Activated naive CD4-positive, alpha-beta T cell treated with anti-CD3 and anti-CD28 coated beads, Interleukin-2, amount 10 ng/mL, durations not matched to agents 7 days and 5 days (primary cell): ENCODE results near the gene MAPKBP1.
A peak's percentile ranks its signal among the peaks of the same experiment; 100 is the strongest.

ENCODE experiments used
- CTCF ChIA-PET: fragments of 350-600 bp; sonication (Branson Sonifier 250); formaldehyde crosslinking; loops from one replicate; lab custom pipeline; 2021; ENCODE audit warnings: antibody characterized with exemption; lab: Charles Lee
- DNase-seq: peaks from one replicate; pipeline ENCODE4 v3.0.0-alpha.2; 2020
- H3K27ac Mint-ChIP-seq: one replicate; pipeline ENCODE4 v1.8.0; 2021; ENCODE audit warnings: mild to moderate bottlenecking, moderate library complexity, mixed read lengths
- H3K27me3 Mint-ChIP-seq: one replicate; pipeline ENCODE4 v1.8.0; 2021; ENCODE audit warnings: mild to moderate bottlenecking, mixed read lengths
- H3K36me3 Mint-ChIP-seq: one replicate; pipeline ENCODE4 v1.8.0; 2021; ENCODE audit warnings: mixed read lengths
- H3K4me1 Mint-ChIP-seq: one replicate; pipeline ENCODE4 v1.8.0; 2021; ENCODE audit warnings: mixed read lengths
- H3K4me3 Mint-ChIP-seq: one replicate; pipeline ENCODE4 v1.8.0; 2021; ENCODE audit warnings: mild to moderate bottlenecking, moderate library complexity, mixed read lengths
- H3K9me3 Mint-ChIP-seq: one replicate; pipeline ENCODE4 v1.8.0; 2021; ENCODE audit warnings: mixed read lengths

Gene MAPKBP1

DNA sequence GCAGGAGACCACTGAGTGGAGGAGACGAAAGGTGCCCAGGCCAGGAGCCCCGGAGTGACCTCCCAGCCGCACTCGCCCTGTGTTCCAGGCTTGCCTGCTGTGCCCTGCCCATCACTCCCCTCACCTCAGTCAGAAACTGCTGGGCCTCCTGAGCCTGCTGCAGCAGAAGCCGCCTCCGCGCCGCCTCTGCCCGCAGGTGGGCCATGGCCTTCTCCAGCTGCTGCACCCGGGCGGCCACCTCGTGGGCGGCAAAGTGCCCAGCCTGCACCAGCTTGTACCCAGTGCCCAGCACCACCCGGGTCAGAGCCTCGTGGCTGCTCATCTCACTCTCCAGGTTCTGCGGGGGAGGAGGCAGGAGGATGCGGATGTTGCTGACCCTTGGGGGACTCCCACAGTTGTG is 82.0 kb downstream of the MAPKBP1 start:
- no peak for DNase-seq
- Mint-ChIP-seq H3K27me3 (peaks cover 17% of the 10 kb centered on the region), H3K4me3 (no peak overlapping the region), H3K36me3 (no peaks in the 10 kb centered on the region), H3K27ac (no peak overlapping the region), H3K9me3 (no peaks in the 10 kb centered on the region), H3K4me1 (peaks cover 10% of the 10 kb centered on the region)
- CTCF ChIA-PET, result no interaction called here

DNA sequence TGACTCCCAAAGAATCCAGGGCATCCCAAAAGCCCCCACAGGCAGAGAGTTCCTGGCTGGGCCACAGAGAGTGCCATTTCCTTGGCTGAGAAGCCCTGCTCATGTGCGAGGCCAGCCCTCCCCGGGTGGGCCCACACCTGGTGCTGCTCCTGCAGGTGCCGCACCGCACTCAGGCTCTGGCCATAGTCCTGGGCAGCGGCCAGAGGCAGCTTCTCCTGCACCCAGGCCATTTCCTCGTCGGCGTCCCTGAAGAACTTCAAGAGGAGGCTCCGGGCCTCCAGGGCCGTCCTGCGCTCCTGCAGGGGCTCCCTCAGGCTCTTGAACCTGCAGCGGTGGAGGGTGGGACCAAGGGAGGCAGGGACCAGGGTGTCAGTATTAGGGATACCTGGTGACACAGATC is 82.4 kb downstream of the MAPKBP1 start:
- no peaks in the 10 kb centered on the region for H3K9me3 Mint-ChIP-seq
- CTCF ChIA-PET, result no interaction called here
- no peak overlapping the region for H3K27ac Mint-ChIP-seq
- no peaks in the 10 kb centered on the region for H3K36me3 Mint-ChIP-seq
- H3K27me3 Mint-ChIP-seq, result peaks cover 15% of the 10 kb centered on the region
- H3K4me1 Mint-ChIP-seq, result peaks cover 10% of the 10 kb centered on the region
- DNase-seq, result no peak
- no peak overlapping the region for H3K4me3 Mint-ChIP-seq

DNA sequence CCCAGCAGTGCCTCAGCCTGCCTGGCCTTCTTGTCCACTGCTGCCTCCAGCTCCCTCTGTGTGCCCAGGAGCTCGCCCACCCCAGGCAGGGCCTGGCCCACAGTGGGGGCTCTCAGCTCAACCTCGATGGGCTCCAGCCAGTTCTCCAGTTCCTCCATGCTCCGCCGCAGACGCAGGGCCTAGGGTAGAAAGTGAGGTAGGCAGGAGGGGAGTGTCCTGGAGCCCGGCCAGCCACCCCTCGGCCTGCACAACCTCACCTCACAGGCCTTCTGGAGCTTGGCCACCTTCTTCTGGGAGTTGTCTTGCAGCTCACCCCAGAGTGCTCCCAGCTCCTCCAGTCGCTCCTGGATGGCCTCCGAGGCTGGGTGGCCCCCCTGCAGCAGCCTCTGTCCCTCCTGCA is 83.0 kb downstream of the MAPKBP1 start:
- no peak for DNase-seq
- Mint-ChIP-seq H3K9me3 (no peaks in the 10 kb centered on the region), H3K27ac (no peak overlapping the region), H3K4me1 (peaks cover 10% of the 10 kb centered on the region), H3K36me3 (no peaks in the 10 kb centered on the region), H3K27me3 (peaks cover 19% of the 10 kb centered on the region), H3K4me3 (no peak overlapping the region)
- CTCF ChIA-PET, result interaction anchor here (0.9 kb wide), 2 partner anchors 10 to 13 kb away, joined by 3 read pairs; no protein-coding TSS in a partner anchor

DNA sequence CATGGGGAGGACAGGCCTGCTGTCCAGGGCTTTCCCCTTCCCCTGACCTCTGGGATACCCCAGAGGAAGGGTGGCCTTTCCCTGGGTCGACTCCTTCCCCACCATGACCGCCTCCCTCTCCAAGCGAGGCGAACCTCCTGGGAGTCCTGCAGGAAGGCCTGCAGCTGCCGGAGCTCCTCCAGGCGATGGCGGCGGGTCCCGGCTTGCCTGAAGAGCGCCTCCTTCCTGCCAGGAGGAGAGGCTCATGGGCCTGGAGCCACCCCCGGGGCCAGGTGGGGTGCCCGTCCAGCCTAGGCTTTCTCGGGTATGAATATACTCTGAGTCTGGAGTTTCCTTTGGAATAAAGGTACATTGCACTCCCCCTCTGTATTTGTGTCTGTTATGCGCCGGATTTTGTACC is 84.5 kb downstream of the MAPKBP1 start:
- Mint-ChIP-seq H3K9me3 (no peaks in the 10 kb centered on the region), H3K27ac (no peak overlapping the region), H3K27me3 (peaks cover 23% of the 10 kb centered on the region), H3K36me3 (no peaks in the 10 kb centered on the region), H3K4me3 (no peak overlapping the region), H3K4me1 (peaks cover 10% of the 10 kb centered on the region)
- no peak for DNase-seq
- CTCF ChIA-PET, result no interaction called here

DNA sequence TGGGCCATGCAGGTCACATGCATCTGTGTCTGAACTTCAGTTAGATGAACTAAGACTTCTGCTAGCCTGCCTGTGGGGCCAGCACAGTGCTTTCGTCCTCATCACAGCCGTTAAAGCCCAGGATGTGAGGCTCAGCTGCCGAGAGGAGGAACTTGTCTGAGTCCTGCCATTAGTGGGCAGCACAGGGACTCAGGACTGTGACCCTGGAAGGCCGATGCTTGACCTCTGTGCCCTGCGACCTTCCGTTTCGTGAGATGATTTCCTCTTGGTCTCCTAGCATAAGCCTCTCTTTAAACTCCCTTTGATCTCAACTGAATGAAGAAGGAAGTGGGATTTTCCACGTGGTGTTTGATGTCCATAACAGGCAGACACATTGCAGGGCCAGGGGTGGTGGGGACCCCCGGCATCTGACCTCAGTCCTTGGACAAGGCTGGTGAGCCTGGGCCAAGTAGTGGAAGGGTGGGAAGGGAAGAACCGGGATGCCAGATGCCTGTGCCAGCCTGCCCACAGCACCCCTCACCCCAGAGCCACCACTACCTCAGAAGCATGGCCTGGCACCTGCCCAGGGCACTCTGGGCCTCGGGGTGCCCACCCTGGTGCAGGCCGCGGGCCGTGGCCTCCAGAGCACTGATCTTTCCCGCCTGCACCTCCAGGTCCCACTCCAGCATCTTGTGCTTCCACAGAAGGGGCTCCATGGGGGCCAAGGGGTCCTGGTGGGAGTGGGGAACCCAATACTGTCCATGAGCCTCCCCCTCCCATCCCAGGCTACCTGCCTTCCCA is 86.0 kb downstream of the MAPKBP1 start:
- Mint-ChIP-seq H3K36me3 (no peaks in the 10 kb centered on the region), H3K4me1 (peaks cover 10% of the 10 kb centered on the region), H3K4me3 (no peak overlapping the region), H3K9me3 (no peaks in the 10 kb centered on the region), H3K27ac (peak overlapping the region; percentile 17), H3K27me3 (peaks cover 23% of the 10 kb centered on the region)
- no peak for DNase-seq
- CTCF ChIA-PET, result interaction anchor here (0.8 to 1.7 kb wide), 3 partner anchors 44 to 77 kb away, joined by 3 to 5 read pairs (median 3); no protein-coding TSS in a partner anchor

DNA sequence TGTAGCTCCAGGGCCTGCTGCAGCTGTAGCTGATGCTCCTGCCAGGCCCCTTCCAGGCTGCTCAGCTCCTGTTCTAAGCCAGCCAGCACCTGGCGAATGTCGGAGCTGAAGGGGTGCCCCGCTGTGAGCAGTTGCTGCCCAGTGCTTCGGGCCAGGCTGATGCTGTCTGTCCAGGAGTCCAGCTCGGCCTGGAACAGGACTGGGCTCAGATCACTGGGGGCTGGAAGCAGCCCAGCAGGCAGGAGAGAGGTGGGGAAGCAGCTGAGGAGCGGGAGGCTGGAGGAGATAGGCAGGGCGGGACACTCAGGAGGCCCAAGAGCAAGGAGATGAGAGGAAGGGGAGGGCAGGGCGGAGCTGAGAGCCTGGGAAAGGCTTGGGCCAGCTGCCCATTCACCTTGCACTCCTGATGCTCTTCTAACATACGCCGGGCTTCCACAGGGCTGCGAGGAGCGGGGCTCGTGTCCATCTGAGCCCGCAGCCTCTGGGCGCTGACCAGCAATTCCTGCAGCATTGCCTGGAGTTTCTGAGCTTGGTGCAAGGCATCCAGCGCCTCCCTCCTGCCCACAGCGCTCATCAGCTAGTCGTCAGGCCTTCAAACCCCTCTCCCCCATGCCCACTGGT is 87.6 kb downstream of the MAPKBP1 start:
- H3K4me3 Mint-ChIP-seq, result no peak overlapping the region
- H3K36me3 Mint-ChIP-seq, result no peaks in the 10 kb centered on the region
- CTCF ChIA-PET, result interaction anchor here (0.8 to 1.7 kb wide), 6 partner anchors 15 to 88 kb away, joined by 3 to 5 read pairs (median 3); partner anchors contain the start of gene MAPKBP1
- H3K27ac Mint-ChIP-seq, result no peak overlapping the region
- peaks cover 10% of the 10 kb centered on the region for H3K4me1 Mint-ChIP-seq
- no peak for DNase-seq
- peaks cover 28% of the 10 kb centered on the region for H3K27me3 Mint-ChIP-seq
- H3K9me3 Mint-ChIP-seq, result no peaks in the 10 kb centered on the region

DNA sequence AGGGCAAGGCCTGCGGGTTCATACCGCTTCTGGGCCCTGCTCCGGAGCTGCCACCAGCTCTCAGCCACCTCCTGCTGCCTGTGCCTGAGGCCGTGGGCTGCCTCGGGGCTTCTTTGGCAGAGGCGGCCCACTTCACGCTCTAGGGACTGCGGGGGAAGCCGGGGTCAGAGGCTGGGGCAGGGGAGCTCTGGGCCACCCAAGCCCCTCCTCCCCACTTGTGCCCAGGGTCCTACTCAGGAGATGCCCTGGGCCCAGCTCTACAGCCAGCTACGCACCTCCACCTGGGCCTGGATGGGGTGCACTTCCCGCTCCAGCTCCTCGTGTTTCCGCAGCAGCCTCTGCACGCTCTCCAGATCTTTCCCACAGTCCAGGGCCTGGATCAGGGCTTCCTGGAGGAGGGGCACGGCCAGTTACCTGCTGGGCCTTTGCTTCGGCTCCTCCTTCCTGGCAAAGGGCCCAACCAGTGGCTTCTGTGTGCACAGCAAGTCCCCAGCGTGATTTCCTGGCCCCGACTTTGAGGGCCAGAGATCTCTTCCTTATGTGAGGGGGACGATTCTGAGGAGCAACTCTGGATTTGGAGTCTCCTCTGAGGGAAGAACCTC is 88.3 kb downstream of the MAPKBP1 start:
- no peak for DNase-seq
- no peaks in the 10 kb centered on the region for H3K36me3 Mint-ChIP-seq
- CTCF ChIA-PET, result interaction anchor here (0.9 to 1.0 kb wide), 2 partner anchors 31 to 42 kb away, joined by 3 read pairs; no protein-coding TSS in a partner anchor
- peaks cover 33% of the 10 kb centered on the region for H3K27me3 Mint-ChIP-seq
- H3K9me3 Mint-ChIP-seq, result no peaks in the 10 kb centered on the region
- no peak overlapping the region for H3K27ac Mint-ChIP-seq
- no peak overlapping the region for H3K4me3 Mint-ChIP-seq
- peaks cover 10% of the 10 kb centered on the region for H3K4me1 Mint-ChIP-seq

DNA sequence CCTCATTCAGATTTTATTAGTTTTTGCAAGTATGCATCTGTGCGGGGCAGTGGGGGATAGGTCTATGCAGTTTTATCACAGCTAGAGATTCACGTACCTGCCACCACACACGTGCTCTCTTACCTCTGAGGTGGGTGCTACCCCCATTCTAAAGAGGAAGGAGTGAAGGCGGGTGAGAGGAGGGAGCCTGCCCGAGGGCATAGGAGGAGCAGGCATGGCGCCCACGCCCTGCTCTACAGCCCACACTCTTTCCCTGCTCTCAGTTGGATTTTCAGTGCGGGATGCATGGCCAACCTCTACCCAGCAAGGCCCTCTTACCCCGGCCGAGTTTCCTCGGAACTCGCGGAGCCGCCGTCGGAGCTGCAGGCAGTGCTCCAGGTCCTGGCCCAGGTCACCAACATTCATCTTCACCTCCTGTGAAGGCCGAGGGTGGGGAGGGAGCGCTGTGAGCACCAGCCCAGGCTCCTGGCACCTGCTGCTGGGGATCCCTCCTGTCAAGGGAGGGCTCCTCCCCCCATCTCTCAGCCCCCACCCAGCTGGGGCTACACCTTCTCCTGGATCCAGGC is 91.3 kb downstream of the MAPKBP1 start:
- Mint-ChIP-seq H3K4me3 (no peak overlapping the region), H3K36me3 (no peaks in the 10 kb centered on the region), H3K27ac (no peak overlapping the region), H3K4me1 (peaks cover 8% of the 10 kb centered on the region), H3K9me3 (no peaks in the 10 kb centered on the region), H3K27me3 (peaks cover 36% of the 10 kb centered on the region)
- CTCF ChIA-PET, result interaction anchor here (1.7 kb wide), 1 partner anchor 39 kb away, joined by 4 read pairs; no protein-coding TSS in a partner anchor
- no peak for DNase-seq

DNA sequence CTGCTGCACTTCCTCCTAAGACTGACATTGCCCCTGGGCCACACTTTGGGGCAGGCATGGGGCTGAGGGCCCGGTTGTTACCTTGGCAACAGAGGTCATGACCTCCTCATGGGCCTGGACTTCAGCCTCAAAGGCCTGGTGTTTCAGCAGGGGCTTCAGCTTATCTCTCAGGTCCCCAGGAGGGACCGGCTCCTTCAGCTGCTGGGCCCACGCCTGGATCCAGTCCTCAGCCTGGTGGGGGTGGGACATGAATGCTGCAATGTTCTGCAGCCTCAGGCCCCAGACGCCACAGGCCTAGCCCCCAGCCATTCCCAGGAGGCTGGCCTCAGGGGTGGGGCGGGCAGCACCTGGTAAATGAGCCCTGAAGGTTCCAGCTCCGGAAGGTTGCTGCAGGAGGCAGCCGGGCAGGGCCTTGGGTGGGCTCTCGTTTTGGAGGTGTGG is 92.0 kb downstream of the MAPKBP1 start:
- DNase-seq, result no peak
- CTCF ChIA-PET, result interaction anchor here (1.7 kb wide), 1 partner anchor 38 kb away, joined by 4 read pairs; no protein-coding TSS in a partner anchor
- Mint-ChIP-seq H3K27me3 (peaks cover 29% of the 10 kb centered on the region), H3K4me1 (peaks cover 12% of the 10 kb centered on the region), H3K27ac (no peak overlapping the region), H3K4me3 (no peak overlapping the region), H3K9me3 (no peaks in the 10 kb centered on the region), H3K36me3 (no peaks in the 10 kb centered on the region)

DNA sequence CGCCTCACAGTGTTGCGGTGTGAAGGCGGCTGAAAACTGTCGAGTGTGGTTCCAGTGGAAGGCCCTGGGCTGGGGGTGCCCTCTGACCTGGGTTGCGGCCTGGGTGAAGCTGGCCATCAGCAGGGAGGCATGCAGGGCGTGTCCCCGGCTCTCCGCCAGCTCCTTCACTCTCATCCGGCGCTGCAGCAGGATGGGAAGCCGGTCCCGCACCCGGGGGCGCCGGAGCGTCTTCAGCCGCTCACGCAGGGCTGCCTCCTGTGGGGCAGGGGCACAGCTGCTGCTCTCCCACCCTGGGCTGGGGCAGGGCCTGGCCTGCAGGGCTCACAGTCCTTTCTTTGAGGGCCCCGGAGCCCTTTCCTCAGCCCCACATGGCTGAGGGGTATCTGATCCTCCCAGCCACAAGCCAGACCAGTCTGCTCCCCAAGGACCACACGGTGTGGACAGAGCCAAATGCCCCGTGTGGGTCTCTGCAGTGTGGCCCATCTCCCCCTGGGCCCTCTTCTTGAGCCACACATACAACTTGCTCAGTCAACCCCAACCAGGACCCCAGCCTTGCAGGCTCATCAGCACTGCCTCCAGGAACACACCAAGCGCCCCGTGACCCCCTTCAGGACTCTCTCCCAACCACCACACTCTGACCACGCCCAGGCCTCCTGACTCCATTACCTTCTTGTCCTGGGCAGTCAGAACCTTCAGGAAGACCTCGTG is 92.7 kb downstream of the MAPKBP1 start:
- no peaks in the 10 kb centered on the region for H3K36me3 Mint-ChIP-seq
- CTCF ChIA-PET, result interaction anchor here (1.1 to 1.7 kb wide), 2 partner anchors 9 to 37 kb away, joined by 3 to 4 read pairs; no protein-coding TSS in a partner anchor
- H3K27me3 Mint-ChIP-seq, result peaks cover 27% of the 10 kb centered on the region
- no peak for DNase-seq
- no peaks in the 10 kb centered on the region for H3K9me3 Mint-ChIP-seq
- peaks cover 12% of the 10 kb centered on the region for H3K4me1 Mint-ChIP-seq
- no peak overlapping the region for H3K27ac Mint-ChIP-seq
- H3K4me3 Mint-ChIP-seq, result no peak overlapping the region

DNA sequence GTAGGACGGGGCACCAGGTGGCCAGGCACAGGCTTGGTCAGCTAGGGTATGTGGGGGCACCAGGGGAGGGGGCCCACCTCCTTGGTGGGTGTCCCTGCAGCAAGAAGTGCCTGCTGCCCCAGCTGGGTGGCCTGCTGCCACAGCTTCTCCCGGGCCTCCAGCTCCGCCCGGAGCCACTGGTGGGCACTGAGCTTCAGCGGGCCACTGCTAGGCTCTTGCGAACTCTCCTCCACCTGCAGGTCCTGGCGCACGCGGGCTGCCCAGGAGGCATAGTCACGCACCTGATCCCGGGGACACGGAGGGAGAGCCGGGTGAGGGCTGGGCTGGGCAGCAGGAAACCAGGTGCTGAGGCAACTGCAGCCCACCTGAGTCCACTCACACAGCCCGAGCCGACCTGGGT is 94.0 kb downstream of the MAPKBP1 start:
- H3K27me3 Mint-ChIP-seq, result peaks cover 27% of the 10 kb centered on the region
- no peak overlapping the region for H3K27ac Mint-ChIP-seq
- H3K4me1 Mint-ChIP-seq, result peaks cover 12% of the 10 kb centered on the region
- no peak overlapping the region for H3K4me3 Mint-ChIP-seq
- CTCF ChIA-PET, result interaction anchor here (0.6 kb wide), 1 partner anchor 52 kb away, joined by 3 read pairs; no protein-coding TSS in a partner anchor
- DNase-seq, result no peak
- no peaks in the 10 kb centered on the region for H3K9me3 Mint-ChIP-seq
- no peaks in the 10 kb centered on the region for H3K36me3 Mint-ChIP-seq

DNA sequence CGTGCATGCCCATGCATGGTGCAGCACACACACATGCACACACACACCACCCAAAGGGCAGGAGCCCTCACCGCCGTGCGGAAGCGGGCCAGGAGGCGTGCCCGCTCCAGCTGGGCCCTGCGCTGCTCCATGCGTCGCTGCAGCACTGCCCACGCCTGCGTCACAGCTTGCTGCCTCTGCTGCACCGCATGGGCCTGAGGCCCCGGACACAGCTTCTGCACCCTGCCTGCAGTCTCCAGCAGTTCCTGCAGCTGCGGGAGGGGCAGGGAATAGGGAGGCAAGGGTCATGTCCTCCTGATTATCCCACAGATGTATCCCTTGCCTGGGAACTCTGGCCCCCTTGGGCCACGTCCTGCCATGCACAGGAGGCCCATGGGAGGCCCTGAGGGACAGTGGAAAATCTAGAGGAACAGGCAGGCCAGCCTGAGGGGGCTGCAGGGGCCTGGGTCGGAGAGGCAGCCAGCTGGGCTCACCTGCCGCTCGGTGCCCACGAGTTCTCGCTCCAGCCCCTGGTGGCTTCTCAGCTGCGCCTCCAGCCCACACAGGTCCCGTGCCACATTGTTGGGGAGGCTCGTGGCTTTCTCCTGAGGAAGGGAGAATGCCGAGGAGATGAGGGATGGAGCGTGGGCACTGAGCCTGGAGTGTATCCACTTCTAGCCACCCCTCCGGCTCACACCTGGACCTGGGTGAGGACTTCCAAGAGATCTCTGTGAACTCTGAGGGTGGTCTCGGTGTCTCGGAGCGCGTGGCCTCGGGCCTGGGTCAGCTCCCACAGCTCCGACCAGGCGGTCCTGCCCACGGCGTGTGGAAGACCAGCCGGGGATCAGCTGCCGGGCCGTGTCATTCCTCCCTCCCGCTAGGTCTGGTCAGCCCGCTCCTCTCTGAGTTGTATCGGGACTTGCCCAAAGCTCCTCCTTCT is 95.7 kb downstream of the MAPKBP1 start:
- CTCF ChIA-PET, result interaction anchor here (0.7 to 1.3 kb wide), 5 partner anchors 12 to 59 kb away, joined by 3 to 4 read pairs (median 3); no protein-coding TSS in a partner anchor

More for the DNA sequence above, 95.7 kb downstream of the MAPKBP1 start:
- Mint-ChIP-seq H3K9me3 (no peaks in the 10 kb centered on the region), H3K27me3 (peaks cover 37% of the 10 kb centered on the region), H3K4me1 (peaks cover 12% of the 10 kb centered on the region), H3K27ac (peak overlapping the region; percentile 87), H3K36me3 (no peaks in the 10 kb centered on the region), H3K4me3 (no peak overlapping the region)
- DNase-seq, result no peak
